HG02571 (cell line): ENCODE measurements around the gene LONP2.
"Not testable (repeated sequence)": the region's sequence is repeated elsewhere in the genome, so short reads cannot be mapped to it uniquely, and the experiment has no call there.

Source experiments
- ATAC-seq: cut with Tn5 transposase; IDR thresholded peaks from one replicate; pipeline ENCODE4 v1.9.1; 2021; ENCODE audit warnings: mild to moderate bottlenecking, moderate library complexity; ENCODE audit not compliant: unreplicated experiment

The LONP2 gene

DNA sequence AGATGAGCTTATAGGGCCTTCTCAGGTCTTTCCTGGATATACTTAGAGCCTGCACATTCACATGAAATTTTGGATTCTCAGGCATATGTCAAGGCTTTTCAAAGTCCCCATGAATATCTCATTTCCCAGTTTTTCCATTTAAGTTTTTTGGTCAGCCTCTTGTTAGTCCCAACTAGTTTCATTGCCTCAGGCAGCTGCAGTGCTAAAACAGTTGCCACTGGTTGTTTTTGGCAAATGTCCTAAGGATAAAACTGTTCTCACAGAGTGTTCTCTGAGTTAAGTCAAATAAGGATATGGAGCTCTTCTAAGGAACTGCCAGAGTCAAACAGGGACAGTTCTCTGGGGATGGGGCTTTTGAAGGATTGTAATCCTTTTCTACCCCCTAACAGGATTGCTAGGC, 43.1 kb downstream of the LONP2 start:
- no peak for ATAC-seq

DNA sequence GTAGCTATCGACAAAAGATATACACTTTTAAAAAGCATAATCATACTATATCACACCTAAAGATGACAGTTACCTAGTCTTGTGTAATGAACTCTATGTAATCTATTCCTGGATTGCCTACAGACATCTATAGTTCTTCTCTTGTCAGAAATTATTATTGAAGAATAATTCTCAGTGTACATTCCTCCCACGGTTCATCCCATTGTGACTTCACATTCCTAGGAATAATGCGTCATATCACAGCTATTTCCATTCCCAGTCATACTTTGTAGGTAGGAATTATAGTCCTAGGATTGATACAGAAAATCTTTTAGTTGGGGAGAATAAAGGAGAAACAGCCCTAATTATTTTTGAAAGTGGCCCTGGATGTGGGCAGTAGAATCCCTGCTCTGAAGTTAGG, 47.2 kb downstream of the LONP2 start:
- ATAC-seq, result no peak

DNA sequence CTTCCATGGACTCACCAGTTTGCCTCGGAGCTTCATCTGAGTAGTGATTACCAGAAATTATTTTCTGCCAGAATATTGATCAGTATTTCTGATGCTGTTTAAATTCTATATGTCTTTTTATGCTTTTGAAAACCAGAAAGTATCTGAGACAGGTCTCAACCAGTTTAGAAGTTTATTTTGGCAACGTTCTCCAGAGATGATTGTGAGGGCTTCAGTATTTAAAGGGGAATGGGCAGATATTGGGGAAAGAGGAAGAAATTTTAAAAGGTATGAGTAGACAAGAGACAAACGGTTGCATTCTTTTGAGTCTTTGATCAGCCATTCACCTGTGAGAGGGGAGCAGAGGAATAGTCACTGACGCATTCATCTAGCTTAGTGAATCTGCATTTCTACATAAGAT, 47.7 kb downstream of the LONP2 start:
- ATAC-seq, result no peak

DNA sequence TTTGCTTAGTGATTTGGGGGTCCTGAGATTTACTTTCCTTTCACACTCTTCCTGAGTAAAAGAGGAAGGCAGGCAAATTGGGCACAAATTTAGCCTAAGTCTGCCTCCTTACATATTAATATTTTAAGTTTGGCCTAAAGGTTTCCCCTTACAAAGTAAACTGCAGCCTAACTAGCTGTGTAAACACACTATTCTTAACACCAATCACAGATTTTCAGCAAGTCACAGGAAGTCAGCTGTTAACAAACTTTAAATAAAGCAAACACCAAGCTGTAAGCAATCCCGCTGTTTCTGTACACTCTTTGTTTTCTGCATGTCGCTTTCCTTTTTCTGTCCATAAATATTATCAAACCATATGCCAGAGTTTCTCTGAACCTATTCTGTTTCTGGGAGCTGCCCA, 48.4 kb downstream of the LONP2 start:
- ATAC-seq, result no peak

DNA sequence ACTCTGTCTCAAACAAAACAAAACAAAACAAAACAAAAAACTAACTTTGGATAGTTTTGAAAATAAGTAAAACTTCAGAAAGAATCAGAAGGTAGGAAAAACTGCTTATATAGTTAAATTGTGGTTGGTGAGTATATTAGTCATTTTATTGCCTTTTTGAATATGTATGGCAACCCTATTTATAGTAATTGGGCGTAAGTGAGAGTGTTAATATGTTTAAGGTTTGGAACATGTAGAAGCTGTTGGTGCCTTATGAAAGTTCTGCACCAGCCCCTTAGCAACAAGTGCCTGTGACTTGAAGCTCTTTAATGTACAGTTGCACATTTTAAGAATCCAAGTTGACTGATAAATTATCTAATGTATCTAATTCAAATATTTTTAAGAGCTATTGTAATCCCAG, 50.6 kb downstream of the LONP2 start:
- no peak for ATAC-seq

DNA sequence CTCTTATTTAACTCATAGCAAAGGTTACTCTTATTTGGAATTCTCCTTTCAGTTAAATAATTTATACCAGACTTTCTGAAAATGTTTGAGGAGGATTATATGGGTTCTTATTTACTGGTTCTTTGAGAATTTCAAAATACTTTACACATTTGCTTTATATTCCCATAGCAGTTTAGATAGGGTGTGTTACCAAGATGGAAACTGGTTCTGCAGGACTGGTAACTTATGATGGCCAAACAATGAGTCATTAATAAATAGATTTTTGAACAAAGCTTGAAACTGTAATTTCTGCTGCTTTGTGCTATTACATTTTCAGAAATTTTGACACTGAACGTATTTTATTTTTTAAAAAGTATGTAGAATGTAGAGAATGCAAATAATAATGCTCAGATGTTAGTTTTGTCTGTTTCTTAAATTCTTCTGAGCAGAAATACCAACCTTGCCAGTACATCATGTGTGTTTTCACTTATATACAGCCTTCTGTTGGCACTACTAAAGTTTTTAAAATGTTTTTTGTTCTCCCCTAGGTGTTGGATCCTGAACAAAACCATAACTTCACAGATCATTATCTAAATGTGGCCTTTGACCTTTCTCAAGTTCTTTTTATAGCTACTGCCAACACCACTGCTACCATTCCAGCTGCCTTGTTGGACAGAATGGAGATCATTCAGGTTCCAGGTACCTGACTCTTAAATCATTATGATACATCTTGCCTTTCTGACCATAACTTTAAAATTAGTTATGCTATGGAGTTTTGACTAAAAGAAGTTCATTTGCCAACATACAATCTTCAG, 51.6 kb downstream of the LONP2 start:
- no peak for ATAC-seq

DNA sequence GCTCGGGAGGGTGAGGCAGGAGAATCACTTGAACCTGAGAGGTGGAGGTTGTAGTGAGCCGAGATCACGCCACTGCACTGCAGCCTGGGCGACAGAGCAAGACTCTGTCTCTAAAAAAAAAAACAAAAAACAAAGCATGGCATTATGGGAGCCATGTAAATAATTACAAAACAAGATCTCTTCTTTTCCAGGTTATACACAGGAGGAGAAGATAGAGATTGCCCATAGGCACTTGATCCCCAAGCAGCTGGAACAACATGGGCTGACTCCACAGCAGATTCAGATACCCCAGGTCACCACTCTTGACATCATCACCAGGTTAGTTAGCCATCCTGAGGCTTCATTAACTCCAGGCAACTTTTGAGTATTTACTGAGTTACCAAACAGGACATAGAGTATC, 55.4 kb downstream of the LONP2 start:
- ATAC-seq, result no peak

DNA sequence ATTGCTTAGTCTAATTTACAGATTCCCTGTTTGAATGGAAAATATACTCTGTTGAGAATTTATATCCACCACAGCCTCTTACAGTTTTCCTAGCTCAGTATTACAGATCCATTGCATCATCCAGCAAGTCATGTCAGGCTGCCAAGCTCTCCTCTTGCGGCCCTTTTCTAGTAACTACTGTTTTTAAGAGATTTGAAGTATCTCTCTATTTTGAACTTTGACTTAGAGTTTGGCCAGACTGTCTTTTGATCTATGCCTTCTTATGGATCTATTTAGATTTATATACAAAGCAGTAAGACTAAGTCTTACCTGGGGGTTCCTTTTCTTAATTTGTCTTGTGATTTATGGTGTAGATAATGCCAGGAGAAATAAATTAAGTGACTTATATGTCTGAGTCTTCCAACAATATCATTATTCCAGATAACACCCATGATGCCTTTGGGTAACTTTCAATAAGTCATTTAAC, 56.3 kb downstream of the LONP2 start:
- ATAC-seq, result no peak

DNA sequence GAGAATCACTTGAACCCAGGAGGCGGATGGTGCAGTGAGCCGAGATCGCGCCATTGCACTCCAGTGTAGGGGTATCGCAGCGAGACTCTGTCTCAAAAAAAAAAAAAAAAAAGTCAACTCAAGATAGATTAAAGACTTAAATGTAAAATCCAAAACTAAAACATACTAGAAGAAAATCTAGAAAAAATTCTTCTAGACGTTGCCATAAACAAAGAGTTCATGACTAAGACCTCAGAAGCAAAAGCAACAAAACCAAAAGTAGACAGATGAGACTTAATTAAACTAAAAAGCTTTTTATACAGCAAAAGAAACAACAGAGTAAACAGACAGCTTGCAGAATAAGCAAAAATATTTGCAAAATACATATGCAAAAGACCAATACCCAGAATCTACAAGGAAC, 64.4 kb downstream of the LONP2 start:
- ATAC-seq, result no peak

DNA sequence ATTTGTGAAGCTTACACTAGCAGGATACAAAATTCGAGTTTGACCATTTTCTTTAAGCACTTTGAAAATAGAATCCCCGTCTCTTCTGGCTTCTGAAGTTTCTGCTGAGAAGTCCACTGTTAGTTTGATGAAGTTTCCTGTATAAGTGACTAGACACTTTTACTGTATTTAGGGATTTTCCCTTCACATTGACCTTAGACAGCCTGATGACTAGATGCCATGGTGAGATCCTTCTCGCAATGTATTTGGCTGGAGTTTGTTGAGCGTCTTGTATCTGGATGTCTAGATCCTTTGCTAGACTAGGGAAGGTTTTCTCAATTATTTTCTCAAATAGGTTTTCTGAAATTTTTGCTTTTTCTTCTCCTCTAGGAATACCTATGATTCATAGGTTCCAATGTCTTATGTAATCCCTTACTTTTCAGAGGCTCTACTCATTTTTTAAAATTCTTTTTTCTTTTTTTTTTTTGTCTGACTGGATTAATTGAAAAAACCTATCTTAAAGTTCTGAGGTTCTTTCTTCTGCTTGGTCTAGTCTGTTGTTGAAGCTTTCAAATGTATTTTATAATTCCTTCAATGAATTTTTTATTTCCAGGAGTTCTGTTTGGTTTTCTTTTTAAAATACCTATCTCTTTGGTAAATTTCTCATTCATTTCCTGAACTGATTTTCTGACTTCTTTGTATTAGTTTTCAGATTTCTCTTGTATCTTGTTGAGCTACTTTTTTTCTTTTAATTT, 67.0 kb downstream of the LONP2 start:
- no peak for ATAC-seq

DNA sequence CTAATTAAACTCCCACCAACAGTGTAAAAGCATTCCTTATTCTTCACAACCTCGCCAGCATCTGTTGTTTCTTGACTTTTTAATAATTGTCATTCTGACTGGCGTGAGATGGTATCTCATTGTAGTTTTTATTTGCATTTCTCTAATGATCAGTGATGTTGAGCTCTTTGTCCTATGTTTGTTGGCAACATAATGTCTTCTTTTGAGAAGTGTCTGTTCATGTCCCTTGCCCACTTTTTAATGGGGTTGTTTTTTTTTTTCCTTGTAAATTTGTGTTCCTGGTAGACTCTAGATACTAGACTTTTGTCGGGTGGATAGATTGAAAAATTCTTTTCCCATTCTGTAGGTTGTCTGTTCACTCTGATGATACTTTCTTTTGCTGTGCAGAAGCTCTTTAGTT, 69.8 kb downstream of the LONP2 start:
- ATAC-seq, result not testable (repeated sequence)

DNA sequence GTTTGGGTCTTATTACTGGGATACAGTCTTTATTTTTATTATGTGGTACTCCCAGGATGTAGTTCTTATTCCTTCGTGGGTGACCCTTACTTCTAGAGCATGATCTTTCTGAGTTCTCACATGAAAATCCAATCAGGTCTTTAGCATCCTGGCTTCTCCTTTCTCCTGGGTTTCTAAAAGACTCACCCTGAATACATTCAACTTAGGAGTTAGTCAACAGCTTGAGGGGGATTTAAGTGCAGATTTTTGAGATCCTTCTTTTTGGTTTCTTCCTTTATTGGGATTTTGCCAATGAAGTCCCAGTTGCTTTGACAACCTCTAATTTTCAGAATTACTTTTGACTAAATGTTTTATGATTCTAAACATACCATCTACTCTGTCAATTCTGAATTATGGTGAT, 72.9 kb downstream of the LONP2 start:
- ATAC-seq, result no peak

DNA sequence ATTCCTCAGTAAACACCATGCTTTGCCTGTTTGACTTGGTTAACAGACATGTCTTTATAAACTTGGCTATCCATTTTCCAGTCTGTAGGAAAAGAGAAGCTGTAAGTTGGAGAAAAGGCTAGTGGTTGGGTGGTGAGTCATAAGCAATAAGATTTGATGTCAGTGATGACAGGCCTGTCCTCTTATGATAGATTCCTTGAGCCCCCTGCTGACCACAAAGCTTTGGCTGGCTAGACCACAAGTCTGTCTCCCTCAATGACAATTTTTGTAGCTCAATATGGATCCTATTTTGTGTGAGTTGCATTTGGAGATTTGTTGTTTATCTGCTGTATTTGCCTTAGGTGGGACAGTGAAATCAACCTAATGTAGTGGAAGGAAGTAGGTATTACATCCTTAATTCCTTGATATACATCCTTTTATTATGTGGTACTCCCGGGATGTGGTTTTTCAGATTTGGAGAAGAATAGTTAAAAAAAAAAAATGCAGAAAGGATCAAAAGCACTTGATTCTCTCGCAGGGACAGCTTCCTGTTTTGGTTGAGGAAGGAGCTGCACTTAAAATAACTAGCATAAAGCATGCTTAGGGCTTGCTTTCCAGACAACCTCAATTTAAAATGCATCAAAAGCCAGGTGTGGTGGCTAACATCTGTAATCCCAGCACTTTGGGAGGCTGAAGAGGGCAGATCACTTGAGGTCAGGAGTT, 73.7 kb downstream of the LONP2 start:
- ATAC-seq, result no peak

DNA sequence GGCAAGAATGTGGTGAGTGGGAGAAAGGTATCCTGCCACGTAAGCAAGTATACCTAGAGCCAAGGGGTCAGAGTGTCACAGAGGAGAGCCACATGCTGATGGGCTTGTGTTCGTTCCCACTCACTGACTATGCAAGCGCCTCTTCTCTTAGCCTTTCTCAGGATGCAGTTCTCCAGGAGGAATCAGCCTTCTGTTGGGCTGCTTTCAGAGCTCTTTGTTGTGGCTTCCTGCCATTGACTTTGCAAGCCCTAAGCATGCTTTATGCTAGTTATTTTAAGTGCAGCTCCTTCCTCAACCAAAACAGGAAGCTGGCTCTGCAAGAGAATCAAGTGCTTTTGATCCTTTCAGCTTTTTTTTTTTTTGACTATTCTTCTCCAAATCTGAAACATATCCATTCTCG, 74.5 kb downstream of the LONP2 start:
- ATAC-seq, result no peak

DNA sequence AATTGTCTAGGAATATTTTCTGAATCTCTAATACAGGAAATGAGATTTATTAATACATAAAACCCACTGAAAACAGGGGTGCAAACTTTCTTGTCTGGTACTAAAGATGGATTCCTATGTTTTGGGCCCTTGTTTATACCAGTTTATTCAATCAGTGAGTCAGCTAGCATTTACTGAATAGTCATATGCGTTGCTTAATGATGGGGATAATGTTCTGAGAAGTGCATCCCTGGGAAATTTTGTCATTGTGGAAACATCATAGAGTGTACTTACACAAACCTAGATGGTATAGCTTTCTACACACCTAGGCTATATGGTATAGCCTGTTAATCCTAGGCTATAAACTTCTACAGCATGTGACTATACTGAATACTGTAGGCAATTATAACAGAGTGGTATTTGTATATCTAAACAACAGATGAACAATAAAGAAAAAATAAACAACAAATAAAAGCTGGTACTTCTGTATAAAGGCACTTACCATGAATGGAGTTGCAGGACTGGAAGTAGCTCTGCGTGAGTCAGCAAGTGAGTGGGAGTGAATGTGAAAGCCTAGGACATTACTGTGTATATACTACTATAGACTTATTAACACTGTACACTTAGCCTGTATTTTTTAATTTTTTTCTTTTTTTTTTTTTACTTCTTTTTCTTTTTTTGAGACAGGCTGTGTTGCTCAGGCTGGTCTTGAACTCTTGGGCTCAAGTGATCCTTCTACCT, 77.4 kb downstream of the LONP2 start:
- ATAC-seq, result no peak

DNA sequence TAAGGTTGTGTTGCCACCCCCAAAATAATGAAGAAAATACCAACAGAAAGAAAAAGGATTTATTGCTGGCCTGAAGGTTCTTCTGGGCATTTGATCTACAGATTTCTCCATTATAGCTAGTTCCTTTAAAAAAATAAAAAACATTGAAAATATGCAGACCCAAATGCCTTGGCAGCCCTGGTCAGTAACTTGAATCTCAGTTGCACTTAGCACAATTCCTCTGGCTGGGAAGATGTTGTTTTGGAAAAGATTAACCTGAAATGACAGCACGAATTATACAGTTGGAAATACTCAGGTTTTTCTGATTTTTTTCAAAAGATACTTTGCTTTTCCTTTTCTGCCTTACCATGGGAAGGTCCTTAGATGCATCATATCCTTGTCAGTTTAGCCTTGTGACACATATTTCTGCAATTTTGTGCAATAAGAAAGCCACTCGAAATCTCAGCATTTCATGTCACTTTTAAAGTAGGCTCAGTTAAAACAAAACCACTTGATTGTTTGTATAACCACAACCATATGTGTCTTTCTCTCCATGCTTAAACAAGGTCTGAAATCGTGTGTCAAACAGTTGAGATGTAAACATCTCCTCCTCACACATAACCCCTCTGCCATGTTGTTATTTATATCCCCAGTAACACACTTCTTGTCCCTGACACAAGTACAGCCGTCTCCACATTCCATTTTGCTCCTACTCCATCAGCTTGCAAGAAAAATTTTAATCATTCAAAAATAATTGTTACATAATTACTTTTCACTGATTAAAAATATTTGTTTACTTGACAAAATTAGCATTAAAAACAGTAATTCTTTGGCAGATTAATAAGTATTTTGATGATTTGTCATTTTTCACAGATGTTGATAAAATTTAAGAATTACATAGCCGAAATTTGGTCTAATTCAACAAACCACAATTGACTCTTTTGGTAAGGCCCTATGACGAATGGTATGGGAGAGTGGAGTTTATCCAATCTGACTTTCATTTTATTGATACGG, 80.0 kb downstream of the LONP2 start:
- no peak for ATAC-seq

DNA sequence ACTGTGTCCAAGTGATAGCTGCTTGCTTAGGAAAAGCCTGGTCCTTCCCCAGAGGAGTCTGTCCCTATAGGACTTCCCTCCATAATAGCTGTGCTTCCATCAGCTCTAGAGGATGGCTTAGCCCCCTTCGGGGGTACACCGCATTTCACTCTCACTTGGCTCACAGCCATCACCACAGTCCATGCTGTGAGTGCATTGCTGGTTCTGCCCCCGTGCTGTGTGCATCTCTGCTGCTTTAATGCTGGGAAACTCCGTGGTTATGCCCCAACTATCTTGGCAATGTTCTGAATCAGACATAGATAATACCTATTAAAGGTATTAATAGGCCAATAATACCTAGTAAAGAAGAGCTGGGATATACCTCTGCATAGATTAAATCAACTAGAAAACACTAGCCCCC, 82.8 kb downstream of the LONP2 start:
- no peak for ATAC-seq

DNA sequence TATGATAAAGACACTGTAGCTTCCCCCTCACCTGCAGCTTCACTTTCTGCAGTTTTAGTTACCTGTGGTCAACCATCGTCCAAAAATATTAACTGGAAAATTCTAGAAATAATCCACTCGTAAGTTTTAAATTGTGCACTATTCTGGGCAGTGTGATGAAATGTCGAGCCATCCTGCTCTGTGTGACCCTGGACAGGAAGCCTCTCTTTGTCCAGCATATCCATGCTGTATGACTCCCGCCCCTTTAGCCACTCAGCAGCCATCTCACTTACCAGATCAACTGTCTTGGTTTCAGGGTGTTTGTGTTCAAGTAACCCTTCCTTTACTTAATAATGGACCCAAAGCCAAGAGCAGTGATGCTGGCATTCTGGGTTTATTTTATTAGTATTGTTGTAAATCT, 85.0 kb downstream of the LONP2 start:
- no peak for ATAC-seq

DNA sequence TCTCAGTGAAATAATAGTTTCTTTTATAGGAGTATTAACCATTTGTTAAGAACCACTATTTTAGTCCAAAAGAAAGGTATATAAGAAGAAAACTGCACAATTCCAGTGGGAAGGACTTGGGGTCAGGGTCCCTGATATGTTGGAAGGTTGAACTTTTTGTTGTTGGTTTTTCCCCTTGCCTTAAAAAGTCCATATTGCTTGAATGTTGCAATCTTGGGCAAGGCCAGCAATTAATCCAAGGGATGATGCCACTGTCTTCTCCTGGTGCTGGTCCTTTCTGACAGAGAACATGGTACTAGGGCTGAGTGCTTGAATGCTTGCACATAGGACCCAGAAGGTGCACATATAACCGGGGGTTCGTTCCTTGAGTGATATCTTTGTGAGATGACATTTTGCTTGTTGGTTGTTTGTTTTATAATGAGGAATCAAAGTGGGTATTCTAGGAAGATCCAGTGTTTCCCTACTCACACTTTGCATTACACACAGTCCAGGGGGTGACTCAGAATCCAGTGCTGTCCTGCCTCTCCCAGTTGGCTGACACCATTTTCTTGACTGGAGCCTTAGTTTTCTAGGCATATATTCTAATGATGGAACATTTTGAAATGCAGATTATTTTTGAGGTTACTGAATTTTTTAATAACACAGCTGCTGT, 86.2 kb downstream of the LONP2 start:
- no peak for ATAC-seq

DNA sequence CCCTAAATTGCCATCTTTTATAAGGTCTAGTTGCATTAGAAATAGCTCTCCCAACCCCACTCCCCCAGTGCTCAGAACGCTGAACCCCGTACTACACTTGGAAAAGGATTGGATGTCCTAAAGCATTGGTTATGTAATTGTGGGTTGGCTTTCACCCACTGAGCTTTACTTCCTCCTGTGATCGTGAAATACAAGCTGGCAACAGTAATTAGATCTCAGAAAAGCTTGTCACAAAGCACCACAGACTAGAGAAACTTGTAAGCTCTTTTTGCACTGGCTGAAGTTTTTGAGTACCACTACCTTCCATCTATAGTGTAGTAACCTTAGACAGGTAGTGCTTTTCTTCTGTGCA, 86.7 kb downstream of the LONP2 start:
- no peak for ATAC-seq
